Stimulated activated CD8-positive, alpha-beta memory T cell treated with anti-CD3 and anti-CD28 coated beads, Interleukin-7, amount 100 ng/mL, for 24 hours (primary cell): ENCODE measurements around the gene ARHGAP45.
A peak's percentile ranks its signal among the peaks of the same experiment; 100 is the strongest.

ENCODE experiments used
- DNase-seq: peaks from one replicate; pipeline ENCODE4 v3.0.0-alpha.2; 2020; ENCODE audit warnings: low read depth

ARHGAP45 gene

GRCh38 chr19:1038978-1039645 is 27.9 kb upstream of the ARHGAP45 start:
- no peak for DNase-seq

DNA sequence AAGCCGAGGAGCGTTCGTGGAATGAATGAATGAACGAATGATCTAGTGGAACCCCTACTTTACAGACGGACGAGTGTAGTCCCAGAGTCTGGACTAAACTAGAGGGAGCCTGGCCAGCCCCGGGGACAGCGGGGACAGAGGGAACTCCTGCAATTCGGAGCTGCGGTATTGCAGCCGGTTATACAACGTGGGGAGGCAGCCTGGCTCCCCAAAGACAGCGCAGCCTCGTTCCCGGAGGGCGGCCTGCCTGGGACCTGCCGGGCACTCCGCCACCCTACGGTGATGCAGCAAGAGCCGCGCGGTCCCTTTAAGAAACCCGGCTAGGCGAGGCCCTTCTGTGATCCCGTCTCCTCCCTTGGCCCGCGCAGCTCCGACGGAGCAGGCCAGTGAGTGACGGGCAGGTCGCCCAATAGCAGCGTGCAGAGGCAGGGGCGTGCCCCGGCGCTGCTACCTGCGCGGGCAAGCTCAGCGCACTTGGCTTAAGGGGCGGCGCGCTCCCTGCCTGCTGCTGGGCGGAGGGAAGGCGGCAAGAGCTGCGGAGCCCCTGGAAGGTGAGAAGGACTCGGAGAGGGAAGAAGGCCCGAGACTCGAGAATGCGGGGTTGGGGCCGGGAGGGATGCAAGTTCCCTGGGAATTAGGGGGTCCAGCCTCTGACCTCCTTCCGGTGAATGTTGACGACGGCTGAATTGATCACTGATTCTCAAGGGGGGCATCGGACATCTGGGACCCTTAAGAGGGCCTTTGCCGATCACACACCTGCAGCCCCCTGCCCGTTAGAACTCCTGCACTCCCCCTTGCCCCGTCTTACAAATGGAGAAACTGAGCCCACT is 27.1 kb upstream of the ARHGAP45 start, which contains the start of gene ABCA7:
TSS of gene ABCA7 (plus strand) at position 462 of the 830 bp plus-strand sequence. CDS start 1,255 bp downstream, outside the sequence.
- DNase-seq = peak; percentile 99

DNA sequence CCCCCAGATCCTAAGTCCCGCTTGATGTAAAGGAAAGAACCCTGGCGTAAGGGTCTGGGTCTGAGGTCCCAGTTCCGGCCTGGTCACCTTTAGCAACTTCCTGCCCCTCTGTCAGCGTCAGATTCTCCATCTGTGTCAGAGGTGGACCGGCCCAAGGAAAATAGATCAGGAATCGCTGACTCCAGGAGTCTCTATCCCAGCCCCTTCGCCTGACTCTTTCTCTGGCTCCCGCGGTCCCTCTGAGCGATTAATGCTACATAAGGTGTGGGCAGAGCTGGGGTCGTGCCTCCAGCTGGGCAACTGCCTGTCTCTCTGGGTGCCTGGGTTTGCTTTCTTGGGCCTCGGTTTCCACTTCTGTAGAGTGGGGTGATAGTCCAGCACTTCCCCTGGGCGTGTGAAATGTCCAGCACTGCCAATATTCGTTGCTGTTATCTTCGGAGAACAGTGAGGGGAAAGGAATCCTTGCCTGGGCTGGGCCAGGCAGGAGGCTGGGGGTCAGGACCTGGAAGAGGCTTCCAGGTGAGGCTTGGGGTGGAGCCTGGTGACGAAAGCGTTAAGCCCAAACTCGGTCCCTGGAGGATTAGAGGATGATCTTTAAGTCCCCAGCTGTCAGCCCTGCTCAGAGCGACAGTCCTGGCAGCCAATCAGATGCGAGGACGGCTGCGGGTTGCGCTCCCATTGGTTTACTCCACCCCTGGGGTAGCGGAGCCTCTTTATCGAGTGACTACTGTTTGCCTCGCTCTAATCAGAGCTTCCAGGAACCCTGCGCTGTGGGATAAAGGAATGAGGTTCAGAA is 26.3 kb upstream of the ARHGAP45 start:
- peak; percentile 83 for DNase-seq

- DNase-seq = no peak
These were observed 25.6 kb upstream of the ARHGAP45 start for GRCh38 chr19:1041272-1041834.

- no peak for DNase-seq
These were observed 24.9 kb upstream of the ARHGAP45 start for GRCh38 chr19:1041835-1042685.

- DNase-seq = no peak
These were observed 24.1 kb upstream of the ARHGAP45 start for GRCh38 chr19:1042689-1043511.

- DNase-seq = no peak
These were observed 21.7 kb upstream of the ARHGAP45 start for GRCh38 chr19:1045247-1045603.

DNA sequence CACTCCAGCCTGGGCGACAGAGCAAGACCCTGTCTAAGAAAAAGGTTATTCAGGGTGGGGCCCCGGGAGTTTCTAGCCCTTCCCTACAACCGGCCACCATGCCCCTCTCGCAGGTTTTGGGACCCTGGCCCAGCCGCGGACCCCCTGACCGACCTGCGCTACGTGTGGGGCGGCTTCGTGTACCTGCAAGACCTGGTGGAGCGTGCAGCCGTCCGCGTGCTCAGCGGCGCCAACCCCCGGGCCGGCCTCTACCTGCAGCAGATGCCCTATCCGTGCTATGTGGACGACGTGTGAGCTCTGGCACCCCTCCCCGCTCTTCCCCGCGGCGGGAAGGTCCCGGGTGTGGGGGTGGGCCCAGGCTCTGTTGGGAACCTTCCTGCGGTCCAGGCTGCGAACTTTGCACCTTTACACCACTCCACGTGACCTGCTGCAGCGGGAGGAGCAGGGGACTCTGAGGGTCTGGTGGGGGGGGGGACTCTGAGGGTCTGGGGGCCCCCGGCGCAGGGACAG is 20.8 kb upstream of the ARHGAP45 start:
- DNase-seq = no peak

GRCh38 chr19:1046836-1047695 is 19.9 kb upstream of the ARHGAP45 start:
- no peak for DNase-seq

- DNase-seq = no peak
These were observed 19.2 kb upstream of the ARHGAP45 start for GRCh38 chr19:1047696-1048147.

GRCh38 chr19:1049106-1049505 is 17.9 kb upstream of the ARHGAP45 start:
- DNase-seq = no peak

DNA sequence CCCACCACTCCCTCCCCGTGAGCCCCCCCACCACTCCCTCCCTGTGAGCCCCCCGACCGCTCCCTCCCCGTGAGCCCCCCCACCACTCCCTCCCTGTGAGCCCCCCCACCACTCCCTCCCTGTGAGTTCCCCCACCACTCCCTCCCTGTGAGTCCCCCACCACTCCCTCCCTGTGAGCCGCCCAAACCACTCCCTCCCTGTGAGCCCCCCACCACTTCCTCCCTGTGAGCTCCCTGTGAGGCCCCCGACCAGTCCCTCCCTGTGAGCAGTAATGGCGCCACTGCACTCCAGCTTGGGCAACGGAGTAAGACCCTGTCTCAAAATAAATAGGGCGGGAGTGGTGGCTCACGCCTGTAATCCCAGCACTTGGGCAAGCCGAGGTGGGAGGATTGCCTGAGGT is 17.2 kb upstream of the ARHGAP45 start:
- DNase-seq = no peak

DNA sequence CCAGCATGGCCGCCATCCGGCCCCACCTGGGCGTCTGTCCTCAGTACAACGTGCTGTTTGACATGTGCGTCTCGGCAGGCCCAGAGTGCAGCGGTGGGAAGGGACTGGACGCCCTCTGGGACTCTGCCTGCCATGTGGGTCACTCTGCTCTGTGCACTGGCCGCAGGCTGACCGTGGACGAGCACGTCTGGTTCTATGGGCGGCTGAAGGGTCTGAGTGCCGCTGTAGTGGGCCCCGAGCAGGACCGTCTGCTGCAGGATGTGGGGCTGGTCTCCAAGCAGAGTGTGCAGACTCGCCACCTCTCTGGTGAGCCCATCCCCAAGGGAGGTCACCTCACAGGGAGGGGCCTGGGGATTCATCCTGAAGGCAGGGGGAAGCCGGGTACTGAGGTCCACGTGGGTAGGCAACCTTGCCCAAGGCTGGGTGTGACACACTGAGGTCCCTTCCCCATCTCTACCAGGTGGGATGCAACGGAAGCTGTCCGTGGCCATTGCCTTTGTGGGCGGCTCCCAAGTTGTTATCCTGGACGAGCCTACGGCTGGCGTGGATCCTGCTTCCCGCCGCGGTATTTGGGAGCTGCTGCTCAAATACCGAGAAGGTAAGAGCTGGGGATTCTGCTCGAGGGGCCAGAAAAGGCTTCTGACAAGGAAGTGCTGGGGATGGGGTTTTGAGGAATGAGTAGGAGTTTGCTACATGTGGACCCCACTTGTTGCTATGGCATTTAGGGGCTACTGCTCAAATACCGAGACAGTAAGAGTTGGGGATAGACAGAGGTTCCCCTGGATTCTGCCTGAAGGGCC is 15.8 kb upstream of the ARHGAP45 start:
- no peak for DNase-seq

DNA sequence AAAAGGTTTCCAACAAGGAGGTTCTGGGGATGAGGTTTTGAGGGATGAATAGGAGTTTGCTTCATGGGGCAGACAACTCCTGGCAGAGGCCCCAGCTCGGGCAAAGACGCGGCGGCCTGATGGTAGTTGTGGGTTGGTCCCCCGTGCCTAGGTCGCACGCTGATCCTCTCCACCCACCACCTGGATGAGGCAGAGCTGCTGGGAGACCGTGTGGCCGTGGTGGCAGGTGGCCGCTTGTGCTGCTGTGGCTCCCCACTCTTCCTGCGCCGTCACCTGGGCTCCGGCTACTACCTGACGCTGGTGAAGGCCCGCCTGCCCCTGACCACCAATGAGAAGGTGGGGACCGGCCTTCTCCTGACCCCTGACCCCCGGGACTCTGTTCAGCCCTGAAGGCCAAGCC is 15.2 kb upstream of the ARHGAP45 start:
- no peak for DNase-seq

DNA sequence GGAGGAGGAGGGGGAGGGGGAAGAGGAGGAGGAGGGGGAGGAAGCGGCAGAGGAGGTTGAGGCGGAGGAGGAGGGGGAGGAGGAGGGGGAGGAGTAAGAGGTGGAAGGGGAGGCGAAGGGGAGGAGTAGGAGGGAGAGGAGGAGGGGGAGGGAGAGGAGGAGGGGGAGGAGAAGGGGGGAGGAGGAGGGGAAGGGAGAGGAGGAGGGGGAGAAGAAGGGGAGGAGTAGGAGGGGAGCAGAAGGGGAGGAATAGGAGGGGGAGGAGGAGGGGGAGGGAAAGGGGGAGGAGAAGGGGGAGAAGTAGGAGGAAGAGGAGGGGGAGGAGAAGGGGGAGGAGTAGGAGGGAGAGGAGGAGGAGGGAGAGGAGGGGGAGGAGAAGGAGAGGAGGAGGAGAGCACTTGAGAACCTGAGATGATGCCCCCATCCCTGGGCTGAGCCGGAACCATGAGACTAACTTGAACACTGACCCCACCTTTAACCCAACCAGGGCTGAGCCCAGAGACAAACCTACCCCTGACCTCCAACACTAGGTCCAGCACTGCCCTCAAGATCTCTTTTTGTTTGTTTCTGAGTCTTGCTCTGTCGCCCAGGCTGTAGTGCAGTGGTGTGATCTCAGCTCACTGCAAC is 14.5 kb upstream of the ARHGAP45 start:
- no peak for DNase-seq

- DNase-seq = no peak
These were observed 13.5 kb upstream of the ARHGAP45 start for GRCh38 chr19:1053176-1054101.
